Activated T-helper 17 cell treated with anti-CD3 and anti-CD28 coated beads, Interleukin-2, amount 50 U/mL, for 72 hours (primary cell): ENCODE measurements around the gene RASD2. TPM values are rescaled to one million over a fixed set of nuclear protein-coding genes. Genes with fewer than 3 reads are reported as not detected.

ENCODE experiments used
- ATAC-seq: fragments of 150-1000 bp; cut with Tn5 transposase; replicated peaks from 2 replicates; pipeline ENCODE4 v1.10.0; 2021; ENCODE audit warnings: mild to moderate bottlenecking, moderate library complexity
- H3K27ac Mint-ChIP-seq: one replicate; pipeline ENCODE4 v1.8.0; 2022; ENCODE audit warnings: mixed read lengths
- H3K27me3 Mint-ChIP-seq: one replicate; pipeline ENCODE4 v1.8.0; 2022; ENCODE audit warnings: mixed read lengths
- H3K36me3 Mint-ChIP-seq: one replicate; pipeline ENCODE4 v1.8.0; 2022; ENCODE audit warnings: low read depth, mild to moderate bottlenecking, mixed read lengths
- H3K4me1 Mint-ChIP-seq: one replicate; pipeline ENCODE4 v1.8.0; 2022; ENCODE audit warnings: mixed read lengths
- H3K4me3 Mint-ChIP-seq: one replicate; pipeline ENCODE4 v1.8.0; 2022; ENCODE audit warnings: mild to moderate bottlenecking, mixed read lengths
- H3K9me3 Mint-ChIP-seq: one replicate; pipeline ENCODE4 v1.8.0; 2022; ENCODE audit warnings: mixed read lengths
- total RNA-seq, 2 donors: library from RNA; stranded (reverse); gene quantifications; one replicate each; pipeline ENCODE4 v1.2.3, GENCODE V29; 2022

RASD2 gene
- total RNA-seq, 2 donors from 2014 or later, result 0.37 TPM; not detected in 1

DNA sequence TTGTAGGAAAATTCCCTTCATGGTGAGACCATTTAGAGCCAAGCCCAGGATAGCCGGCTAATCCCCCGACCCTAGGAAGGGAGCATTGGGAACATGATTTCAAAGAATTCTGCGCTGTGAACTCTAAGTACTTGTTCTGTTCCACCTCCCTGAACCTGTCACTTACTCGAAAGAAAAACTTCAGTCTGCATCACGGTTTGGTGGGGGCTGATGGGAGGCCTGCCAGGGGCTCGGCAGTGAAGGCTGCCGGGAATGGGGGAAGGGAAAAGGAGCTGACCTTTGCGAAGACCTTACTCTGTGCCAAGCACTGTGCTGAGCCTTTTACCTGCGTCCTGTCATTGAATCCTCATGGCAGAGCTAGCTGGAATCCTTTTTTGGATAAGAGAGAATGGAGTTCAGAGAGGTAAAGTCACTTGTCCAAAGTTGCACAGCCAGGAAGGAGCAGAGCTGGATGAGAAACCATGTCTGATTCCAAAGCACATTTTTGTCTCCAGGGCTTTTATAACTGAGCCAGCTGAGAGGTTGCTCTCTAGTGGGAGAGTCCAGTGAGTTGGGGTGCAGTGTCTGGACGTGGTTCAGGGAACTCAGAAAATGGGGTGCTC, 15.4 kb downstream of the RASD2 start:
- H3K4me1 Mint-ChIP-seq, result peaks cover 7% of the 10 kb centered on the region
- H3K27ac Mint-ChIP-seq, result no peak overlapping the region
- H3K9me3 Mint-ChIP-seq, result no peaks in the 10 kb centered on the region
- ATAC-seq, result no peak
- H3K36me3 Mint-ChIP-seq, result no peaks in the 10 kb centered on the region
- H3K27me3 Mint-ChIP-seq, result peaks cover 7% of the 10 kb centered on the region
- no peak overlapping the region for H3K4me3 Mint-ChIP-seq

DNA sequence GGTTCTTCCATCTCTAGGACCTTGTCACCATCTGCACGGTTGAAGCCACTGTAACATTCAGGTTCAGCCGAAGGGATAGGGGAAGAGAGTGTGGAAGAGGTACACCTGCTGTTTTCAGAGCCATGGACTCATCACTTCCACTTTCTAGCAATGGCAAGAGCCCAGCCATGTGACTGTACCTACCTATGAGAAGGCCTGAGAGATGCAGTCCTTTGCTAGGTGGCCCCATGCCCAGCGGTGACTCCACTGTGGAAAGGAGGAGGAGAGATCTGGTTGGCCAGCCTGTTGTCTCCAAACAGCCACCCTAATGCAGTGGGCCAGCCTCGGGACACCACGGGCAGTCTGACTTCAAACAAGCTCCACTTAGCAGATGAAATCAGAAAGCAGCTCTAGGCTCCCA, 16.0 kb downstream of the RASD2 start:
- Mint-ChIP-seq H3K4me3 (no peak overlapping the region), H3K9me3 (no peaks in the 10 kb centered on the region), H3K36me3 (no peaks in the 10 kb centered on the region), H3K27ac (no peak overlapping the region), H3K4me1 (peaks cover 10% of the 10 kb centered on the region), H3K27me3 (peaks cover 13% of the 10 kb centered on the region)
- ATAC-seq, result no peak

DNA sequence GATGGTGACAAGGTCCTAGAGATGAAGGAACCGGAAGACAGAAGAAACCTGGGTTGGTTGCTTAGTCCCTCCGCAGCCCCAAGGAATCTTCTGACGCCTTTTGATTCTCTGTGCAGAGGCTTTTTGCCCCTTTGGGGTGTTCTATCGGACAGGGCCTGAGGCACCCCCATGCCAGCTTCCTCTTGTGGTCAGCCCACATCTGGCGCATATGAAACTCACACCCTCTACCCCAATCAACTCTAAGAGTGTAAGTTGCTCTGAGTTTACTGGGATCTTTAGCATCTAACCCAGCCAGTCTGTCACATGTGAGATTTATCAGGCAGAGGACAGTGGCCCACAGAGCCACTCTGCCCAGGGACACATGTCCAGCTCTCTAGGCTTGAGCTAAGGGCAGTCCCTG, 17.4 kb downstream of the RASD2 start:
- H3K9me3 Mint-ChIP-seq, result no peaks in the 10 kb centered on the region

DNA sequence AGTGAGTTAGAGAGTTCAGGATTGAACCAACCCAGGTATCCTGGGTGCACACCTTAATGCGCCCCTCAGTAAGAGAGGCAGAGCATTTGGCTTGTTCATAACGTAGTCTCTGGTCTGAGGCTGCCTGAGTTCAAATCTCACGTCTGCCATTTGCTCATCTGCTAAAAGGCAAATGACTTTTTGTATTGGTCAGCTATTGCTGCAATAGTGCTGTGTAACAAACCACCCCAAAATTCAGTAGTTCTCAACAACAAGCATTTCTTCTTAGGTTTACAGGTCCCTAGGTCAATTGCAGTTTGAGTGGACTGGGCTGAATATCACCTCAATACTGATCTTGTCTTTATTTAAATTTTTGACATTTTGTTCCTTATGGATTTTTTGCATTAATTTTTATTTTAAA, 18.1 kb downstream of the RASD2 start:
- no peak overlapping the region for H3K27ac Mint-ChIP-seq
- ATAC-seq, result no peak
- H3K9me3 Mint-ChIP-seq, result no peaks in the 10 kb centered on the region
- peaks cover 8% of the 10 kb centered on the region for H3K4me1 Mint-ChIP-seq
- H3K36me3 Mint-ChIP-seq, result no peaks in the 10 kb centered on the region
- peaks cover 24% of the 10 kb centered on the region for H3K27me3 Mint-ChIP-seq
- no peak overlapping the region for H3K4me3 Mint-ChIP-seq

More for the DNA sequence above, 17.4 kb downstream of the RASD2 start:
- Mint-ChIP-seq H3K4me1 (peaks cover 8% of the 10 kb centered on the region), H3K27ac (no peak overlapping the region), H3K4me3 (no peak overlapping the region), H3K27me3 (peaks cover 20% of the 10 kb centered on the region), H3K36me3 (no peaks in the 10 kb centered on the region)
- ATAC-seq, result no peak

DNA sequence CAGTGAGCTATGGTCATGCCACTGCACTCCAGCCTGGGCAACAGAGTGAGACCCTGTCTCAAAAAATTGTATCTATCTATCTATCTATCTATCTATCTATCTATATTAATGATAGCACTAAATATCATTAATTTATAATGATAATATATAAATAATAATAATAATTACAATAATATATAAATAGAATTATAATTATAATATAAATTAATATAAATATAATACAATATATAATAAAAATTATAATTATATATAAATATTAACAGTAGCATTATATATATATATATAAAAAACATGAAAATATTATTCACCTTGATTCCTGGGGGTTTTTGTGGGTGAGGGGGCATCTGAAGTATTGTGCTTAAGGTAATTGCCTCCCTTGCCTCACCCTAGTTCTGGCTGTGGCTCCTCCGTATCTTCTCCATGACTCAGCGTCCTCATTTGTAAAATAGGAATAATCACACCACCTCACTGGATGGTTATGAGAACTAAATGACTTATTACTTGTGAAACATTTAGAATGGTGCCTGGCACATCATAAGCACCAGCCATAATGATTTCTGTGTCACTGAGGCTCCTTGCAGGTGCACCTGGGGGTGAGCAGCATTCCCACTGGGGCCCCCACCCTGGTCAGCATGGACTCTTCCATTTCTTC, 18.8 kb downstream of the RASD2 start:
- Mint-ChIP-seq H3K4me1 (peaks cover 8% of the 10 kb centered on the region), H3K4me3 (no peak overlapping the region), H3K27ac (no peak overlapping the region)

DNA sequence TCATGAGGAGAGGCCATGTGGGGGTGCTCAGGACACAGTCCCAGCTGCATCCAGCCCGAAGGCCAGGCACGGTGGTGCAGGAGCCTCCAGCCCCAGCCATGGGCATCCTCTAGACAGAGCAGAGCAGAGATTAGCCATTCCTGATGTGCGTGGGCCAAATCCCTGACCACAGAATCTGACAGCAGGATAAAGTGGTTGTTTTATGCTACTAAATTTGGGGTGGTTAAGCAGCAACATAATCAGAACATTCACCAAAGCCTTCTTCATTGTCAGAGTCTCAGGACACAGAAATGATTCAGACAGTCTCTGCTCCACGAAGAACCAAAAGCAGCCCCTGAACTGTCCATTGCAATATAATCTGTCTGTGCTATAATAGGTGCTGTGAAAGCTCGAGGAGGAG, 19.7 kb downstream of the RASD2 start:
- no peak overlapping the region for H3K27ac Mint-ChIP-seq
- H3K36me3 Mint-ChIP-seq, result no peaks in the 10 kb centered on the region
- no peaks in the 10 kb centered on the region for H3K9me3 Mint-ChIP-seq
- no peak for ATAC-seq
- H3K4me3 Mint-ChIP-seq, result no peak overlapping the region
- peaks cover 28% of the 10 kb centered on the region for H3K27me3 Mint-ChIP-seq
- peaks cover 8% of the 10 kb centered on the region for H3K4me1 Mint-ChIP-seq

More for the DNA sequence above, 18.8 kb downstream of the RASD2 start:
- H3K36me3 Mint-ChIP-seq, result no peaks in the 10 kb centered on the region
- ATAC-seq, result no peak
- H3K9me3 Mint-ChIP-seq, result no peaks in the 10 kb centered on the region
- peaks cover 24% of the 10 kb centered on the region for H3K27me3 Mint-ChIP-seq

DNA sequence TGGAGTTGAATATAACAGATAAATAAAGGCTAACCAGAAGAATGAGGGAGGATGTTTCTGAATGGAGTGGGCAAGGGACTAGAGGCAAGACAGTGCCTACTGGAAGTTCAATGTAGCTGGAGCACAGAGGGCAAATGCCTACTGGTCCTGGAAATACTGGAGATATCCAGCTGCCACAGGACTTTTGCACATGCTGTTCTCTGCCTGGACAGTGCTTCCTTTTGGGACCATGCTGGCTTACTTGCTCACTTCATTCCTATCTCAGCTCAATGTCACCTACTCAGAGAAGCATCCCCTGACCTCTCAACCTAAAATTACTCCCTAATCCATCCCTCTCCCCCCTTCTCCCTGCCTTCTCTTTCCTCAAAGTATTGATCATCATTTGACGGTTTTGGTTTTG, 20.2 kb downstream of the RASD2 start:
- H3K4me1 Mint-ChIP-seq, result peaks cover 8% of the 10 kb centered on the region
- no peak overlapping the region for H3K4me3 Mint-ChIP-seq
- H3K27ac Mint-ChIP-seq, result no peak overlapping the region
- peaks cover 28% of the 10 kb centered on the region for H3K27me3 Mint-ChIP-seq
- H3K36me3 Mint-ChIP-seq, result no peaks in the 10 kb centered on the region
- no peak for ATAC-seq
- no peaks in the 10 kb centered on the region for H3K9me3 Mint-ChIP-seq

DNA sequence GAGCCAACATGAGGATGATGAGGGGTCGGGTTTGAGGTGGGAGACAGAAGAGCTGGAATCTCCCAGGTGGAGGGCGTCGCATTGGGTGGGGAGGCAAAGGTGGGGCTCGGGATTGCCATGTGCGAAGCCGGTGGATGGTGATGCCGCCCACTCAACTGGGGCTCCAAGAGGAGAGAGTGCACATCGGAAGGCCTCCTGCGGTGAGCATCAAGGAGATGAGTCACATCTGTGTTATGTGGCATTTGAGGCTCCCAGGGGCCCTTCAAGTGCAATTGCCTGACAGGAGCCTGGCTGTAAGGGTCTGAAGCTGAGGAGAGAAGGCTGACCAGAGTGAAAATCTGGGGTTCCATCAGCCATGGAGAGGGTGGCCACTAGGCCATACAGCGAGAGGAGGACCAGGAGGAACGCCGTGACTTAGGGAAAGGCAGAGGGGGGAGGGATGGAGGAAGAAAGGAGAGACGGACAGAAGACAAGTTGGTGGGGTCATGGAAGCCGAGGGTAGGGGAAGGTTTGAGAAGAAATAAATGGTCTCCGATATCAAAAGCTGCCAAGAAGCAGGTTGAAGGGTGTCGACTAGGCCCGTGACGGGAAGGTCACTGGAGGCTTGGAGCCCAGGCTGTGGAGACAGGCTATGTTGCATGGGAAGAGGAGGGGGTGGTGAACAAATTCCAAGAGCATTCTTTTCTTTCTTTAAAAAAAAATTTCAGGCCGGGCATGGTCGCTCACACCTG, 21.3 kb downstream of the RASD2 start:
- Mint-ChIP-seq H3K27ac (no peak overlapping the region), H3K9me3 (no peaks in the 10 kb centered on the region), H3K36me3 (no peaks in the 10 kb centered on the region), H3K27me3 (peaks cover 28% of the 10 kb centered on the region), H3K4me3 (no peak overlapping the region), H3K4me1 (peaks cover 8% of the 10 kb centered on the region)
- peak; percentile 86 for ATAC-seq

DNA sequence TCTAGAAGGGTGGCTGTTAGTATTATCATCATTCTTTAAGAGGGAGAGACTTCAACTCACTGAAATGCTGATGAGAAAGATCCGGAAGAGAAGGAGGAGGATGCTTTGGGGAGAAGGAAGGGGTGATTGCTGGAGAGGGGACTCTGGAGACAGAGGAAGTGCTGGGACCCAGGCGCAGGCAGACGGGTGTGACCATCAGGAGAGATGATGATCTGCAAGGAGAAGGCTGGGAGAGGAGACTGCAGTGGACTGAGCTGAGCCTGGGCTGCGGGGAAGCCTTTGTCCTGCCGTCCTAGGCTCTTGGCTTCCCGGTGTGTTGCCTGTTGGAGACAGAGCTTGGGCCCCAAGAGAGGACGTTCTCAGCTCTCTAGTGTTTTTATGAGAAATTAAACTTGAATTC, 22.6 kb downstream of the RASD2 start:
- Mint-ChIP-seq H3K27ac (no peak overlapping the region), H3K9me3 (no peaks in the 10 kb centered on the region), H3K27me3 (peaks cover 28% of the 10 kb centered on the region), H3K4me1 (peaks cover 8% of the 10 kb centered on the region), H3K36me3 (no peaks in the 10 kb centered on the region), H3K4me3 (no peak overlapping the region)
- ATAC-seq, result no peak

DNA sequence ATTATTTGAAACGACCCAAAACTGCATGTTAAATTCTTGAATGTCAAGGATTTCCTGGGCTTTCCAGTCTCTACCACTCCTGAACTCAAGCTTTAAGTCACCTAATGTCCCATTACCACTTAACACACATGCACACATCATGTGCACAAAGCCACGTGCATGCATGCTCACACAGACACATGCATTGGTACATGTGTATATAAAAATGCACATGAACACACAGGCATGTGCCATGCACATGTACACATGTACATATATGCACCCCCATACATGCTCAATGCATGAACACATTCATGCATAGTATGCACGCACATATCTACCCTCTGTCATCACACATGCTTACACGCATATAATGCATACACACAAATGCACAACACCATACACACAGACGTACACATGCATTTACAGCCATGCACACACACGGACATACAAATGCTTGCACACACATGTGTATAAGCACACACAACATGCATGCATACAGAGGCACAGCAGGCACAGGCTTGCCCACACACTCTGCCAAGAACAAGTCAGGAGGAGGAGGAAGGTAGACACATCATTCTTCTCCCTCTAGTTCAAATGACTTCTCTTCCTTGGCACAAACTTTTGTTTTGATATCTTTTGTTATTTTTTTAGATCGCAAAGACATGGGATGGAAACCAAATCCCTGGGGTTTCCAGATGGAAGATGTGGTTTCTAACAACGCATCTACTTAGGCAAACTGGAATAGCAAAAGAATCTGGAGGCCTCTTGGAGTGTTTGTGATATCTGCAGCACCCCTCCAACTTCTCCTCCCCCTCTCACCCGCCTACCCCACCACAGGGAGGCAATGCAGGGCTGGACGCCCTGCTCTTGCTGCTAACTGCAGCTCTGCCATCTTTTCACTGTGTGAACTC, 24.6 kb downstream of the RASD2 start:
- Mint-ChIP-seq H3K4me1 (peaks cover 8% of the 10 kb centered on the region), H3K36me3 (no peaks in the 10 kb centered on the region), H3K9me3 (no peaks in the 10 kb centered on the region), H3K27ac (no peak overlapping the region), H3K27me3 (peaks cover 28% of the 10 kb centered on the region), H3K4me3 (no peak overlapping the region)
- no peak for ATAC-seq

DNA sequence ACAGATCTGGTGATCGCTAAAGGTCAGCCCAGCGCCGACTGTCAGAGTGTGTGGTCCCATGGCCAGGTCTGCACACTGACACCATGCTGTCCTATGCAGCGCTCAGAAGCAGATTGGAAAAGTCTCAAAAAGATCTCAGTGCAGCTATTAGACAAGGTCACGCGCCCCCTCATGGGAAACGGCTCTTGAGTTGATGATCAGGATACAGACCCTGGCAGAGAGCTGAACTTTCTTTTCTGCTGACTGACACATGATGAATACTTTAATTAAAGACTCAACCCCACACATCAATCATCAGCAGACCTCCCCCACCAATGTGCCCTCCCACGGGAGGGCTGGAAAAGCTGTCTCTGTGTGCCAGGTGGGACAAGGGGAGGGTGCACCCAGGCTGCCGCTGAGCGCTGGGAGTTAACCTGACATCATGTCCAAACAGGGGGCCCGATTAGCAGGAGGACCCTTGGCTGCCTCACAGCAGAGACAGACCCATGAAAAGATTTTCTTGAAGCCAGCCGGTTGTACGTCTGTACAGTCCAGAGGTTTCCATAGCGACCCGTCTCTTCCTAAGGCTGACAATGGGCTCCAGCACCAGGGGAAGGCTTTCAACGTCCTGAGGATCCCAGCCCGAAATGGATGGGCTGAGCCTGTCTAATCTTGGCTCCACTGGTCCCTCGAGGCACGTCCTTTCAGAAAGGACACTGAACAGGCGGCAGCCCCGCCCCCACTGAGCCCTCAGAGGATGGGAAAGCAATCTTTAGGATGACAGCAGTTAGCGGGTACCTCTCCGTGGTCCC, 26.9 kb downstream of the RASD2 start:
- Mint-ChIP-seq H3K27ac (no peak overlapping the region), H3K36me3 (no peaks in the 10 kb centered on the region), H3K9me3 (no peaks in the 10 kb centered on the region), H3K4me1 (no peaks in the 10 kb centered on the region), H3K27me3 (peaks cover 17% of the 10 kb centered on the region), H3K4me3 (no peak overlapping the region)
- ATAC-seq, result no peak

DNA sequence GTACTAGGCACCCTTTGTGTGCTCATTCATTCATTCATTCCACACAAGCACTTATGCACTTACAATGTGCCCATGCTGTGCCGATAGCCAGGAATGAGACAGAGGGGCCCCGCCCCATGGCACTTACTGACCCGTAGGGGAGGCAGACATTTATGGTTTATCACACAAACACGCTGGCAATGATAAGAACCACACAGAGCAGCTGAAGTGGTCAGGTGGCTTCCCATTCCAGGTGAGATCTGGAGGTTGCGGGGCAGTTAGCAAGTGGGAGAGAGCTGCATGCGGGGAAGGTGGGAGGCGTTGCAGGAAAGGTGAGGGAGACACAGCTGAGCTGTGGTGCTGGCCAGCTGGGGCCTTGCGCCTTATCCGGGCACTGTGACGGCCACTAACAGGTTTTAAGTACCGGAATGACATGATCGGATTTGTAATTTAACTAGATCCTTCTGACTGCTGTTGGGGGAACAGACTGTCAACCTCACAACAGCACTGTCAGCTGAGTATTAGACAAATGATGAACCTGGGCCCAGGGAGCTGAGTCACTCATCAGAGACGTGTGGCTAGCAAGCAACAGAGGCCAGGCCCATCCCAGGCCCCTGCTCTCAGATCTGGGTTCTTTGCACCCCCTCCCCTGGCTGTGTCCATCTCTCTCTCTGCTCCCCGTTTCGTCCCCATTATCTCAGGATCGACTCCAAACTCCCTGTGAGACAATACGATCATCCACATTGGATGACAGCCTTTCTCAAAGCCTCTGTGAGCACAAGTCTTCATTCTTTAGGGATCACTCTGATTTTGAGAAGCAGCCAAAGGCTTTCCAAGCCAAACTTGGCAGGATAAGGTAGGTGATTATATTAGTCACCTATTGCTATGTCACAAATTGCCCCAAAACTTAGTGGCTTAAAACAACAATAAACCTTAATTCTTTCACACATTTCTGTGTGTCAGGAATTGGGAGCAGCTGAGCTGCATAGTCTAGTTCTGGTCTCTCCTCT, 28.4 kb downstream of the RASD2 start:
- no peaks in the 10 kb centered on the region for H3K9me3 Mint-ChIP-seq
- H3K27me3 Mint-ChIP-seq, result peaks cover 11% of the 10 kb centered on the region
- H3K27ac Mint-ChIP-seq, result no peak overlapping the region
- H3K4me1 Mint-ChIP-seq, result no peaks in the 10 kb centered on the region
- no peaks in the 10 kb centered on the region for H3K36me3 Mint-ChIP-seq
- H3K4me3 Mint-ChIP-seq, result no peak overlapping the region
- no peak for ATAC-seq

DNA sequence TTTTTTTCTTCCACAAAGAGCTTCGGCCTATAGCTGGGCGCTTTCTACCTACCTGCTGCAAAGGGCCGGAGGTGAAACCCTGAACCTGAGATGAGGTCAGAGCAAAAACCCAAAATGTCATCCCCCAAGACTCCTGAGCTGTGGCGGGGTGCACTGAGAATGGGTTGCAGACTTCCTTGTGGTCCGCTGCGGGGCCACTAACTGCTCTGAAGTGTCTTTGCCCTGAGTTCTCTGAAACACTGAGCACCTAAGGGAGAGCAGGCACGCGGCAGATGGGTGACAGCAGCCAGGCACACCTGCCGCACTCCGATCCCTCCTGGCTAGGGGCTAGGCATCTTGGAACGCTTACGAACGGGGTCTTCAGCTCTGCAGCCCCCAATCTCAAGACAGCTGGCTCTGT, 29.3 kb downstream of the RASD2 start:
- no peak for ATAC-seq
- Mint-ChIP-seq H3K4me1 (no peaks in the 10 kb centered on the region), H3K36me3 (no peaks in the 10 kb centered on the region), H3K4me3 (no peak overlapping the region), H3K9me3 (no peaks in the 10 kb centered on the region), H3K27me3 (peaks cover 14% of the 10 kb centered on the region), H3K27ac (no peak overlapping the region)
